Activated CD4-positive, CD25-positive, alpha-beta regulatory T cell treated with anti-CD3 and anti-CD28 coated beads, Interleukin-2, amount 50 U/mL, for 72 hours (primary cell): ENCODE data around the gene CACNB2.

ENCODE experiments used
- DNase-seq: peaks from one replicate; pipeline ENCODE4 v3.0.0; 2021

CACNB2 gene

DNA sequence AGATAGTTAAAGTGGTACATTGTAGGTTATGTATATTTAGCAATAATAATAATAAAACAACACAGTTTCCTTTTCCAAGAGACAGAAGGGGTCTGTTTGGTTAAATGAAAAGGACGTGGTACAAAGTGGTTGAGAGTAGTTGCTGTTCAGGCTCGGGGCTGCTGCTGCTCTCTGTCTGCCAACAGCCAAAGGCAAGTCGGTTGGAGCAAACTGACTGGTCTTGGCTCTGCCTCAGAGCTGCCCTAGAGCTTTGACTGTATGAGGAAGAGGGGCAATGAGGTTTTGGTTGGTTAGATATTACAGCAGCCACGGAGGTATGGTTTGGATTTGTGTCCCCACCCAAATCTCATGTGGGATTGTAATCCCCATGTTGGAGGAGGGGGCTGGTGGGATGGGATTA is 95.3 kb downstream of the CACNB2 start:
- no peak for DNase-seq

DNA sequence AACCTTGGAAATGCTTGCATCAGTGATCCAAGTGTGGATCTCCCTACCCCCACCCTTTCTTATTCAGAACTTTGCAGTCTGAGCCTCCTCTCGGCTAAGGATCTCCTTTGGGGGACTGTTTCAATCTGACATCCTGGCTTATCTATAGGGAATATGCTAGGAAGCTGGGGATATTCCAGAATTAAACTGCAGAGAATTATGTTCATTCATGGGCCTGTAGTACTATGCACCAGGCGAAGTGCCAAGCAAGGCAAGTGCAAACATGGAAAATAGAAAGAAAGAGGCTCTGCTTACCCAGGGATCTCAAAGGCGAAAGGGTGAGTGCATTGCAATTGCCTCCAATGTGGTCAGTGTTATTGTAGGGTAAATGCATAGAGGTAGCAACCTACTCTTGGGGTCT is 96.5 kb downstream of the CACNB2 start:
- DNase-seq, result no peak

- no peak for DNase-seq
Observed at GRCh38 chr10:18238870-18239485, 98.8 kb downstream of the CACNB2 start.

DNA sequence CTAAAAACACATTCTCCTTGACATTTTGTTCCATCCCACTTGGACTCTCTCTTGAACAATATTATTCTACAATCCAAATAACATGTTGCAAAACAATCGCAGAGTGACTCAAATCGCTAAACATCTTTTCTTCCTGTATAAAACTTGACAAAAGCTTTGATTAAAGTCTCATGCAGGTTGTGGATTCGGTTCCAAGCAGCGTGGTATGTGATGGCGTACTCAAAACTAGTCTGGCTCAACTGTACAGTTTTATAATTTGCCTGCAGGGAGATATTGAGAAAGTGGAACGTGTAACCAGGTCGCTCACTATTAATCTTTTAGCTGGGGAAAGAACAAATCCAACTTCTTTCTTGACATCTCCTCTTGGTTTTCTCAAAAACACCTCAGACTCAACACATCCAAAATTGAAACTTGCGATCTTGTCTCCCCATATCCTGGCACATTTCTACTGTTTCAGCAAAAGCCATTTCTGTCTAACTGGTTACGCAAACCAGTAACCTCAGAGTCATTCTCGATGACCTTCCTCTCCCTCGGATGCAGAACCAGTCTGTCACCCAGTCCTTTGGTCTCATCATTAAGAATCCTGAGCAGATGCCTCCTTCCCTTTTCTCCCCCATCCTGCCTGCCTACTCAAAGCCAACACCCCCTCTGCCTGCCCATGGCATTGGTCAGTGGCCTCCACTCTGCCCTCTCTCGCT is 100.1 kb downstream of the CACNB2 start:
- DNase-seq, result no peak

DNA sequence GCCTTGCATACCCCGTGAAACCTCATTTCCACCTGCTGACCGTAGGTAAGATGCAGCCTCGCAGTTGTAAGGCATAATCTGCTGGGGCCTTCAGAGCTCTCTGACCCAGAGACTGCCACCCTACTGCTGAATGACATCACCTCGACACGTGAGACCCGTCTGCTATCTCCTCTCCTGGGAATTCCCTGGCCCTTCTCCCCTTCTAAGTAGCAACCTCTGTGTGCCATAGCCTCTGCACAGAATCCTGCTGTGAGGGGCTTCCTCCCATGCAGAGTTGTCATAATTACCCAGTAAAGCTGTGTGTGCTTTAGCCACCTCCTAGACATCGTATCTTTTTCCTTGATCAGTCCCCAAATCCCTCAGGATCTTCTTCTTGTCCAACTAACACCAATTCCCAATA is 106.7 kb downstream of the CACNB2 start:
- DNase-seq, result no peak

DNA sequence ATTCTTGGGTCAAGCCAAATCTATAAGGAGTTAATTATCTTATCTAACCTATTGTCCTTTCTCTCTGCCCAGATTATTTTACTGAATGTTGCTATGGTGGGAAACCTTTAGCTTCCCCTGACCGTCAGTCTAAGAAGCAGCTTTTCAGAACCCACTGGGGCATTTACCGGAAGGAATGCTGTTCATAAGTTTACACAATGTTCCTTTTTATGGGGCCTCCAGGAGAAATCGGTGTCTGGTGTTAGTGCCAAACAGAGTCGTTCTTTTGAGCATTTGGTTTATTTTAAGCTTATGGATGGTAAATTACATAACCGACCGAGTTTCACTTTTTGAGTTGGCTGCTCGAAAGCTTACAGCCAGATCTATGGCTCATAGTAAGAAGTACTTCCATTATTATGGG is 111.9 kb downstream of the CACNB2 start:
- no peak for DNase-seq

DNA sequence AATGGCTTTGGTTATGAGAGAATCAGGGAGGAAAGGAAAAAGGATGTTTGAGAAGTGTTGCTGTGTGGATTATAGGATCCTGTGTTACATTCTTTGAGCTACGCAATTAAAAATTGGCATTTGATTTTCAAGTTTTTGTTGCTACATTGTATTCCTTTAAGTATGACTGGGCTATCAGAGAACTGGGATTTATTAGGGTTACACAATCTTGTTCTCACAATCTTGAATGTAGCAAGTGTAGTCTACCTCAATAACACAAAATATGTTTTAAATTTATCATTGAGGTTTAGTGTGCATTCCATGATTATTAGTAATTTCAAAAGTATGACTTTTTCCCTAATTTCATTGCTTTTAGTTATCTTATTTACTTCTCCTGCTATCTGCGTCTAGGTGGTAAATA is 113.9 kb downstream of the CACNB2 start:
- DNase-seq, result no peak

- DNase-seq, result no peak
Observed at GRCh38 chr10:18254692-18255091, 114.5 kb downstream of the CACNB2 start.

DNA sequence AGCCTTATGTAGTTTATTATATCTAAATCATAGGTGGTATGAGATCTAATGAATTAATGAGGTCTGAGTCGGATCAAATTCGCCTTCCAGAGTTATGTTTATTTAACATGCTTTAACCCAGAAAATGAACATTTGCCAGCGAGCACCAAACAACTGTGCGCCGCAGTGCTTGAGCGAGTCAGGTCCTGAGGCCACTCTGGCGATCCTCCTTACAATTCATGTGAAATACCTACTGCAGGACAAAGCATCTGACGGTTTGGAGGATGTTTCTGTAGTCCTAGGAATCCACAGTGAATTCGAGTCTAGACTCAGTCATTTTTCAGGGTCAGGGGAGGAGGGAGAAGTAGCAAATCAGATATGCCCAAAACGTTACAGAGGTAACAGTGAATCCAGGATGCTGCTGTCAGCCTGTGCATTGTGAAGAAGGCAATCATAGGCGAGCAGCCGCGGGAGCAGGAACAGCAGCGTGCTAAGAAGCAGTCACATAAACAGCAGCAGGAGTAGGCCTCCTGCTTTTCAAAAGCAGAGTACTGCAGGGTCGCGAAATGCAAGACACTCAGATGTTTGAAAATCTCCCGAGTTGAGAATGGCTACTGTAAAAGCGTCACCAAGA is 120.2 kb downstream of the CACNB2 start:
- no peak for DNase-seq

GRCh38 chr10:18261063-18261610 is 120.9 kb downstream of the CACNB2 start:
- no peak for DNase-seq

- DNase-seq, result no peak
Observed at GRCh38 chr10:18261768-18262231, 121.6 kb downstream of the CACNB2 start.

DNA sequence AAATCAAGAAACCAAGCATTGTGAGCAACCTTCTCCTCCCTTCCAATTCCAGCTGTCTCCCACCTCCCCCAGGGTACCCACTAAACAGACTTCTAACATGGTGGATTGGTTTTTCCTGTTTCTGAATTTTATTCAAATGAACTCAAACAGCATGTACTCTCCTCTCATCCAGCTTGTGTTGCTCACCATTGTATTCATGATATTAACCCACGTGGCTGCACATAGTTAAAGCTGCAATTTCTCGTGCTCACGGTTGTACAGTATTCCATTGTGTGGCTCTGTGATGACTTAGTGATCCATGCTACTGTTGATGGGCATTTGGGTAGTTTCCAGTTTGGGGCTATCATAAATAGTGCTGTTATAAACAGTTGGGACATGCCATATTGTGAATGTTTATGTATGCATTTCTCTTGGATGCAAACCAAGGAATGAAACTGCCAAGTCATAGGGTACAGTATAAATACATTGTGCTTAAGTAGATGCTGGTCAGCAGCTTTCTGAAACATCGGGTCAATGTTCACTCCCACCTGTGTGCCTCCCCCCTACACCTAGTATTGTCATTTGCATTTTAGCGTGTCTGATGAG is 124.3 kb downstream of the CACNB2 start:
- DNase-seq, result no peak

DNA sequence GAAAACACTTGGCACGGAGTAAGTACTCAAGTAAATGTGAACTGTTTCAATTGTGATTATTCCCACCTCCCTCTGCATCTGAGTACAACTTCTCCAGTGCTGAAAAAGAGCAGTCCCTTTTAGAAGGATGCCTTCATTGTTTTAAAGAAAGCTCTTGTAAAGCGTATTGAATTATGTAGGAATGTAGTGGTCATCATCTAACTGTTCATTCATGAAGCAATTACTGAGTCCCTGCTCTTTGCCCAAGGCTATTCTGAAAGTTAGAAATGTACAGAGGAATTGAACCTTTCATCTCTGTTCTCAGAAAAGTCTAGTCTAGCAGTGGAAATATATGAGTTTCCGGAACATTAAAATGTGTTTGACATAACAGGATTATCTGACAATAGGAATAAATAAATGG is 127.8 kb downstream of the CACNB2 start:
- no peak for DNase-seq

- DNase-seq, result no peak
Observed at GRCh38 chr10:18271491-18271890, 131.3 kb downstream of the CACNB2 start.

GRCh38 chr10:18273039-18273438 is 132.8 kb downstream of the CACNB2 start:
- DNase-seq, result no peak

GRCh38 chr10:18278181-18278580 is 138.0 kb downstream of the CACNB2 start:
- DNase-seq, result no peak

DNA sequence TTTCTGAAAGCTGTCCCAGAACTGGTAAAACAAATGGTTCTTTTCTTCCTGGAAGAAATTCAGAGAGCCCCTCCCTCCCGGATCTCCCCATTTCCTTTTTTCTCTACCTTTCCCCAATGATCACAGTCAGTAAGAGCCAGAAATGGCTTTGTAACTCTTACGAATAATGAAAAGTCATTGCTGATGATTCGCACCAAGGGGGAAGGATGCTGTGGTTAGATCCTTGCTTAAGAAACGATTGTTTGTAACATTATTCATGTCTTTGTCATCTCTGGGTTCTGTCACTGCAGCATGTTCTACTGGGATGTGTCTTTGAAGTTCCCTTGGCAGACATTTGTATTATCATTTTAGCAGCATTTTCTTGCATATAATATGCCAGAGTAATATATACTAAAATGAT is 138.9 kb downstream of the CACNB2 start:
- no peak for DNase-seq

- DNase-seq, result no peak
Observed at GRCh38 chr10:18282094-18282493, 141.9 kb downstream of the CACNB2 start.

- no peak for DNase-seq
Observed at GRCh38 chr10:18290651-18291313, 150.6 kb downstream of the CACNB2 start.

GRCh38 chr10:18293536-18294510 is 153.6 kb downstream of the CACNB2 start:
- no peak for DNase-seq

GRCh38 chr10:18294633-18295032 is 154.4 kb downstream of the CACNB2 start:
- DNase-seq, result no peak

GRCh38 chr10:18297659-18298058 is 157.4 kb downstream of the CACNB2 start:
- no peak for DNase-seq
